SK-N-SH (cell line): ENCODE measurements around the gene ALAD. TPM values are rescaled to one million over a fixed set of nuclear protein-coding genes. Genes with fewer than 3 reads are reported as not detected.

Experiments used
- CTCF ChIA-PET: fragments of 300-600, 350-600 bp; formaldehyde crosslinking; extraction: SDS; loops from one replicate; lab custom pipeline; 2021; lab: Yijun Ruan, JAX
- POLR2A ChIA-PET: fragments of 350-600 bp; sonication (Branson Sonifier 250); formaldehyde crosslinking; extraction: SDS; loops from one replicate; lab custom pipeline; 2020; ENCODE audit warnings: antibody characterized with exemption, inconsistent platforms; lab: Yijun Ruan, JAX
- DNase-seq: peaks from one replicate; pipeline ENCODE4 v3.0.0; 2012
- H2AFZ ChIP-seq: fragments of 200-600 bp; sonication (generic); 2 replicates; pipeline ENCODE4 v1.8.1; 2016; ENCODE audit warnings: antibody characterized with exemption, mild to moderate bottlenecking, low read depth
- H3F3A ChIP-seq: fragments of 200-600 bp; sonication (generic); replicated peaks from 2 replicates; pipeline ENCODE3; 2016; ENCODE audit warnings: antibody characterized with exemption, mild to moderate bottlenecking; ENCODE audit not compliant: insufficient read depth
- H3K27ac ChIP-seq, 2 experiments: fragments of 200-500 bp in 1 of 2; fragments of 200-600 bp in 1 of 2; sonication (Bioruptor generic) in 1 of 2; sonication (generic), shearing (Covaris generic) in 1 of 2; 2 replicates each; pipeline versions ENCODE4 v1.5.1 to v1.6.1; 2014 to 2016; ENCODE audit warnings: low read depth in 2 of 2, inconsistent platforms in 1 of 2, low read length in 1 of 2, mild to moderate bottlenecking in 1 of 2, mixed read lengths in 1 of 2
- H3K27me3 ChIP-seq: fragments of 200-600 bp; sonication (generic), shearing (Covaris generic); 2 replicates; pipeline ENCODE4 v1.6.1; 2016; ENCODE audit warnings: mixed run types; ENCODE audit not compliant: insufficient read depth
- H3K36me3 ChIP-seq, 2 experiments: fragments of 200-500 bp in 1 of 2; fragments of 200-600 bp in 1 of 2; sonication (Bioruptor generic) in 1 of 2; sonication (generic) in 1 of 2; replicated peaks in 1 of 2; 2 replicates each; pipeline versions ENCODE3 to v1.5.1; 2014 to 2016; ENCODE audit warnings: low read length in 1 of 2, mild to moderate bottlenecking in 1 of 2; ENCODE audit not compliant: insufficient read depth in 2 of 2, control insufficient read depth in 1 of 2
- H3K4me1 ChIP-seq, 2 experiments: fragments of 200-500 bp in 1 of 2; fragments of 200-600 bp in 1 of 2; sonication (Bioruptor generic) in 1 of 2; sonication (generic), shearing (Covaris generic) in 1 of 2; 2 replicates each; pipeline versions ENCODE4 v1.5.1 to v1.6.1; 2014 to 2016; ENCODE audit warnings: low read depth in 1 of 2, low read length in 1 of 2, mixed run types in 1 of 2; ENCODE audit not compliant: insufficient read depth in 2 of 2, control insufficient read depth in 1 of 2
- H3K4me2 ChIP-seq: fragments of 200-600 bp; sonication (generic), shearing (Covaris generic); 2 replicates; pipeline ENCODE4 v1.6.1; 2017; ENCODE audit warnings: mixed run types
- H3K4me3 ChIP-seq, 2 experiments: fragments of 200-500 bp in 1 of 2; fragments of 200-600 bp in 1 of 2; sonication (Bioruptor generic) in 1 of 2; sonication (generic), shearing (Covaris generic) in 1 of 2; 2 replicates each; pipeline versions ENCODE4 v1.5.1 to v1.8.1; 2014 to 2016; ENCODE audit warnings: low read depth in 2 of 2, inconsistent platforms in 1 of 2, low read length in 1 of 2, mild to moderate bottlenecking in 1 of 2, mixed read lengths in 1 of 2, moderate library complexity in 1 of 2
- H3K79me2 ChIP-seq: fragments of 200-600 bp; sonication (generic); 2 replicates; pipeline ENCODE4 v1.8.1; 2017; ENCODE audit warnings: mild to moderate bottlenecking; ENCODE audit not compliant: insufficient read depth
- H3K9ac ChIP-seq: fragments of 200-600 bp; sonication (generic); 2 replicates; pipeline ENCODE4 v1.6.1; 2017; ENCODE audit warnings: mixed run types
- H3K9me2 ChIP-seq: fragments of 200-600 bp; sonication (generic); 2 replicates; pipeline ENCODE4 v1.6.1; 2017; ENCODE audit warnings: mixed run types
- H3K9me3 ChIP-seq: fragments of 200-600 bp; sonication (generic); 2 replicates; pipeline ENCODE4 v1.6.1; 2017; ENCODE audit warnings: mixed run types, mild to moderate bottlenecking, moderate library complexity
- H4K20me1 ChIP-seq: fragments of 200-600 bp; sonication (generic); 2 replicates; pipeline ENCODE4 v1.6.1; 2017; ENCODE audit warnings: mild to moderate bottlenecking, mixed run types; ENCODE audit not compliant: insufficient read depth
- CHD2 ChIP-seq: fragments of 150-350 bp; IDR thresholded peaks from 2 replicates; pipeline ENCODE4 v1.6.1; 2018; ENCODE audit warnings: low read length; ENCODE audit not compliant: partially characterized antibody
- GABPA ChIP-seq: IDR thresholded peaks from 2 replicates; pipeline ENCODE4 v1.4.0; 2012; ENCODE audit warnings: low read depth, mild to moderate bottlenecking
- GATA2 ChIP-seq: sonication (generic); formaldehyde crosslinking; IDR thresholded peaks from 2 replicates; pipeline ENCODE4 v1.5.0; 2020; ENCODE audit warnings: mild to moderate bottlenecking, missing genetic modification reagents
- JUND ChIP-seq: IDR thresholded peaks from 2 replicates; pipeline ENCODE4 v1.4.0; 2012
- MXI1 ChIP-seq: IDR thresholded peaks from 2 replicates; pipeline ENCODE4 v1.6.1; 2012; ENCODE audit warnings: mild to moderate bottlenecking, low read depth, low read length, improper control_type of control experiment
- NFIC ChIP-seq: IDR thresholded peaks from 2 replicates; pipeline ENCODE4 v1.4.0; 2012; ENCODE audit warnings: borderline replicate concordance
- NRF1 ChIP-seq: IDR thresholded peaks from 2 replicates; pipeline ENCODE4 v1.6.1; 2012; ENCODE audit warnings: low read depth, mild to moderate bottlenecking, low read length
- RFX5 ChIP-seq: IDR thresholded peaks from 2 replicates; pipeline ENCODE4 v1.6.1; 2012; ENCODE audit warnings: mild to moderate bottlenecking, improper control_type of control experiment, low read length
- SIN3A ChIP-seq: IDR thresholded peaks from 2 replicates; pipeline ENCODE4 v1.6.1; 2012; ENCODE audit warnings: low read depth, mild to moderate bottlenecking, low read length, moderate library complexity, borderline replicate concordance
- SMC3 ChIP-seq: IDR thresholded peaks from 2 replicates; pipeline ENCODE4 v1.6.1; 2012; ENCODE audit warnings: low read depth, low read length, improper control_type of control experiment
- TAF1 ChIP-seq: IDR thresholded peaks from 2 replicates; pipeline ENCODE4 v1.6.1; 2012; ENCODE audit warnings: low read depth, mild to moderate bottlenecking, low read length, moderate library complexity, borderline replicate concordance
- WGBS: methylation state at CpG from one replicate; pipeline ENCODE4 v1.1.6; 2017; ENCODE audit warnings: low lambda C conversion rate; 5-methylcytosine and 5-hydroxymethylcytosine counted together
- polyA plus RNA-seq, 3 experiments: library from polyadenylated mRNA; depleted of rRNA; stranded (reverse); fragments of >200 nt; gene quantifications; 2 replicates each; pipeline ENCODE4 v1.2.3, GENCODE V29; 2012
- TF ChIP-seq, protein P1 (sequence below): fragments of 150-350 bp; IDR thresholded peaks from 2 replicates; pipeline ENCODE4 v1.6.1; 2017; ENCODE audit warnings: antibody characterized with exemption, low read length, low read depth, borderline replicate concordance
- TF ChIP-seq, protein P2 (sequence below): fragments of 150-350 bp; IDR thresholded peaks from 2 replicates; pipeline ENCODE4 v1.6.1; 2016; ENCODE audit warnings: mild to moderate bottlenecking, low read depth, low read length
- TF ChIP-seq, protein P3 (sequence below): fragments of 200-600 bp; sonication (generic); IDR thresholded peaks from 2 replicates; pipeline ENCODE4 v1.6.1; 2017; ENCODE audit warnings: antibody characterized with exemption, mild to moderate bottlenecking, moderate library complexity
- TF ChIP-seq, protein P4 (sequence below): IDR thresholded peaks from 2 replicates; pipeline ENCODE4; 2012
- TF ChIP-seq, protein P5 (sequence below): IDR thresholded peaks from 2 replicates; pipeline ENCODE4 v1.4.0; 2012; ENCODE audit warnings: low read depth
- TF ChIP-seq, protein P6 (sequence below): IDR thresholded peaks from 2 replicates; pipeline ENCODE4 v1.4.0; 2012; ENCODE audit warnings: low read depth, borderline replicate concordance

ALAD gene
- polyA plus RNA-seq, 1 of the 3 experiments (the other 2 are of a cell fraction), result 10.7 TPM

DNA sequence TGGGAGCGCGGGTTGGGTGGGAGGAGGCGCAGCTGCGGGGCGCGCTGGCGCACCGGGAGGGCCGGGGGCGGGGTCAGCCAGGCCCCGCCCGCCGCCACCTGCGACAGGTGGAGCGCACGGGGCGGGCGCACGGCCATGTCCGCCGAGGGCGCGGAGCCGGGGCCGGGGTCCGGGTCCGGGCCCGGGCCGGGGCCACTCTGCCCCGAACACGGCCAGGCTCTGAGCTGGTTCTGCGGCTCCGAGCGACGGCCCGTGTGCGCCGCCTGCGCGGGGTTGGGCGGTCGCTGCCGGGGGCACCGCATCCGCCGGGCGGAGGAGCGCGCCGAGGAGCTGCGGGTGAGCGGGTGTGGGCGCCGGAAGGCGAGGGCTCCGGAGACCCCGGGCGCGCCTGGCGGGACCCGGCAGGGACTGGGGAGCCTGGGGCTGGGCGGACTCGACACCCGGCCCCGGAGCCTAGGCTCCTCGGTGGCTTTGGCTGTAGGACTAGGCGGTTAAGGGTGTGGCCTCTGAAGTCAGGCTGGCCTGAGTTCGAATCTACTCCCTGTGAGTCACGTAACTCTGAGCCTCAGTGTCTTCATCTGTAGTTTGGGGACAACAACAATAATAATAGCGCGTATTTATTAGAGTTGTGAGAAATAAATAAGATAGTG, 51.5 kb downstream of the ALAD start, which contains the start of gene BSPRY:
TSS of gene BSPRY (plus strand) at position 97 of the 650 bp plus-strand sequence. CDS start at position 136, 39 bp downstream.
- no peaks in the 10 kb centered on the region for H3K36me3 ChIP-seq
- WGBS, result 19% methylated on average over 19 of the region's 71 CpGs
- CTCF ChIA-PET, result interaction anchor here (1.1 to 2.1 kb wide), 6 partner anchors 9 to 76 kb away, joined by 3 to 6 read pairs (median 4); partner anchors contain the start of gene ALAD
- POLR2A ChIA-PET, result interaction anchor here (0.6 to 3.8 kb wide), 3 partner anchors 9 to 135 kb away, joined by 3 to 21 read pairs (median 5); partner anchors contain the start of genes CDC26, PRPF4 and WDR31
- H3K27me3 ChIP-seq, result peaks cover 28% of the 10 kb centered on the region
- peaks cover 0 to 13% of the 10 kb centered on the region in 2 experiments; a peak in 1 of 4 replicates for H3K4me1 ChIP-seq
- no peak for TF ChIP-seq NFIC
- TF ChIP-seq, protein P1, sequence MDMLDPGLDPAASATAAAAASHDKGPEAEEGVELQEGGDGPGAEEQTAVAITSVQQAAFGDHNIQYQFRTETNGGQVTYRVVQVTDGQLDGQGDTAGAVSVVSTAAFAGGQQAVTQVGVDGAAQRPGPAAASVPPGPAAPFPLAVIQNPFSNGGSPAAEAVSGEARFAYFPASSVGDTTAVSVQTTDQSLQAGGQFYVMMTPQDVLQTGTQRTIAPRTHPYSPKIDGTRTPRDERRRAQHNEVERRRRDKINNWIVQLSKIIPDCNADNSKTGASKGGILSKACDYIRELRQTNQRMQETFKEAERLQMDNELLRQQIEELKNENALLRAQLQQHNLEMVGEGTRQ, result no peak
- no peak for TF ChIP-seq GATA2 (CRISPR knock-in tag)
- TF ChIP-seq, protein P2, sequence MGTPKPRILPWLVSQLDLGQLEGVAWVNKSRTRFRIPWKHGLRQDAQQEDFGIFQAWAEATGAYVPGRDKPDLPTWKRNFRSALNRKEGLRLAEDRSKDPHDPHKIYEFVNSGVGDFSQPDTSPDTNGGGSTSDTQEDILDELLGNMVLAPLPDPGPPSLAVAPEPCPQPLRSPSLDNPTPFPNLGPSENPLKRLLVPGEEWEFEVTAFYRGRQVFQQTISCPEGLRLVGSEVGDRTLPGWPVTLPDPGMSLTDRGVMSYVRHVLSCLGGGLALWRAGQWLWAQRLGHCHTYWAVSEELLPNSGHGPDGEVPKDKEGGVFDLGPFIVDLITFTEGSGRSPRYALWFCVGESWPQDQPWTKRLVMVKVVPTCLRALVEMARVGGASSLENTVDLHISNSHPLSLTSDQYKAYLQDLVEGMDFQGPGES, result no peak
- TF ChIP-seq MXI1, result no peak
- TF ChIP-seq NRF1, result no peak
- no peak for TF ChIP-seq RFX5
- no peak within 1 kb of the TSS for H3K27ac ChIP-seq
- peak within 1 kb of the TSS in 1 of 2 experiments; percentile 51; a peak in 2 of 4 replicates for H3K4me3 ChIP-seq
- peak; percentile 84 for DNase-seq
- H3K79me2 ChIP-seq, result no peaks in the 10 kb centered on the region
- no peaks in the 10 kb centered on the region for H3K9me2 ChIP-seq
- H4K20me1 ChIP-seq, result no peaks in the 10 kb centered on the region
- no peaks in the 10 kb centered on the region for H3F3A ChIP-seq
- H2AFZ ChIP-seq, result no peak within 1 kb of the TSS
- H3K9ac ChIP-seq, result no peak within 1 kb of the TSS
- no peaks in the 10 kb centered on the region for H3K9me3 ChIP-seq
- H3K4me2 ChIP-seq, result peak within 1 kb of the TSS; percentile 55; the same call in 1 of the 2 replicates

DNA sequence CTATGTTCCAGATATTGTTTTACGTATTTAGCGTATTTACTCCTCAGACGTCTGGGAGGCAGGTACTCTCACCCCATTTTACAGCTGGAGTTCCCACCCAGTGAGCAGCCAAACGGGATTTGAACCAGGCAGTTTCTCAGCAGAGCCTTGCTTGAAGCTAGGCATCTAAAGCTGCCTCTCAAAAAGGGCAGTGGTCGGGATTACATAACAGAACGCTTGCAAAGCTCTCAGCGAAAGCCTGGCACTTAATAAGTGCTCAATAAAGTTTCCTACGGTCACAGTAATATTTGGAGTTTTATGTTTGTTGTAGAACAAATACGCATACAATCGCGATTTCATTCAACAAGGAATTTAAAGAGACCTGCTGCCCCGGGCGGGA, 52.0 kb downstream of the ALAD start:
- Histone ChIP-seq H3K4me3 (peak overlapping the region in 1 of 2 experiments; percentile 51; a peak in 2 of 4 replicates), H3K9me3 (no peaks in the 10 kb centered on the region), H3F3A (no peaks in the 10 kb centered on the region), H3K9me2 (no peaks in the 10 kb centered on the region), H2AFZ (no peak overlapping the region), H3K9ac (no peak overlapping the region), H3K4me1 (peaks cover 0 to 14% of the 10 kb centered on the region in 2 experiments; a peak in 1 of 4 replicates), H3K27me3 (peaks cover 23% of the 10 kb centered on the region), H3K36me3 (no peaks in the 10 kb centered on the region), H3K4me2 (no peak overlapping the region), H4K20me1 (no peaks in the 10 kb centered on the region), H3K79me2 (no peaks in the 10 kb centered on the region), H3K27ac (no peak overlapping the region)
- no peak for DNase-seq
- 65% methylated on average over 13 of the region's 13 CpGs for WGBS
- ChIA-PET CTCF (interaction anchor here (1.1 to 2.1 kb wide), 5 partner anchors 9 to 75 kb away, joined by 3 to 6 read pairs (median 5); partner anchors contain the start of gene ALAD), POLR2A (interaction anchor here (0.6 to 3.8 kb wide), 3 partner anchors 9 to 135 kb away, joined by 3 to 21 read pairs (median 5); partner anchors contain the start of genes CDC26, PRPF4 and WDR31)
- TF ChIP-seq JUND, result no peak
- TF ChIP-seq SIN3A, result no peak
- no peak for TF ChIP-seq CHD2
- TF ChIP-seq, protein P3, sequence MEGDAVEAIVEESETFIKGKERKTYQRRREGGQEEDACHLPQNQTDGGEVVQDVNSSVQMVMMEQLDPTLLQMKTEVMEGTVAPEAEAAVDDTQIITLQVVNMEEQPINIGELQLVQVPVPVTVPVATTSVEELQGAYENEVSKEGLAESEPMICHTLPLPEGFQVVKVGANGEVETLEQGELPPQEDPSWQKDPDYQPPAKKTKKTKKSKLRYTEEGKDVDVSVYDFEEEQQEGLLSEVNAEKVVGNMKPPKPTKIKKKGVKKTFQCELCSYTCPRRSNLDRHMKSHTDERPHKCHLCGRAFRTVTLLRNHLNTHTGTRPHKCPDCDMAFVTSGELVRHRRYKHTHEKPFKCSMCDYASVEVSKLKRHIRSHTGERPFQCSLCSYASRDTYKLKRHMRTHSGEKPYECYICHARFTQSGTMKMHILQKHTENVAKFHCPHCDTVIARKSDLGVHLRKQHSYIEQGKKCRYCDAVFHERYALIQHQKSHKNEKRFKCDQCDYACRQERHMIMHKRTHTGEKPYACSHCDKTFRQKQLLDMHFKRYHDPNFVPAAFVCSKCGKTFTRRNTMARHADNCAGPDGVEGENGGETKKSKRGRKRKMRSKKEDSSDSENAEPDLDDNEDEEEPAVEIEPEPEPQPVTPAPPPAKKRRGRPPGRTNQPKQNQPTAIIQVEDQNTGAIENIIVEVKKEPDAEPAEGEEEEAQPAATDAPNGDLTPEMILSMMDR, result no peak
- no peak for TF ChIP-seq SMC3
- TF ChIP-seq, protein P4, sequence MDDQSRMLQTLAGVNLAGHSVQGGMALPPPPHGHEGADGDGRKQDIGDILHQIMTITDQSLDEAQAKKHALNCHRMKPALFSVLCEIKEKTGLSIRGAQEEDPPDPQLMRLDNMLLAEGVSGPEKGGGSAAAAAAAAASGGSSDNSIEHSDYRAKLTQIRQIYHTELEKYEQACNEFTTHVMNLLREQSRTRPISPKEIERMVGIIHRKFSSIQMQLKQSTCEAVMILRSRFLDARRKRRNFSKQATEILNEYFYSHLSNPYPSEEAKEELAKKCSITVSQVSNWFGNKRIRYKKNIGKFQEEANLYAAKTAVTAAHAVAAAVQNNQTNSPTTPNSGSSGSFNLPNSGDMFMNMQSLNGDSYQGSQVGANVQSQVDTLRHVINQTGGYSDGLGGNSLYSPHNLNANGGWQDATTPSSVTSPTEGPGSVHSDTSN, result no peak
- TF ChIP-seq, protein P5, sequence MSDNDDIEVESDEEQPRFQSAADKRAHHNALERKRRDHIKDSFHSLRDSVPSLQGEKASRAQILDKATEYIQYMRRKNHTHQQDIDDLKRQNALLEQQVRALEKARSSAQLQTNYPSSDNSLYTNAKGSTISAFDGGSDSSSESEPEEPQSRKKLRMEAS, result no peak
- TF ChIP-seq, protein P6, sequence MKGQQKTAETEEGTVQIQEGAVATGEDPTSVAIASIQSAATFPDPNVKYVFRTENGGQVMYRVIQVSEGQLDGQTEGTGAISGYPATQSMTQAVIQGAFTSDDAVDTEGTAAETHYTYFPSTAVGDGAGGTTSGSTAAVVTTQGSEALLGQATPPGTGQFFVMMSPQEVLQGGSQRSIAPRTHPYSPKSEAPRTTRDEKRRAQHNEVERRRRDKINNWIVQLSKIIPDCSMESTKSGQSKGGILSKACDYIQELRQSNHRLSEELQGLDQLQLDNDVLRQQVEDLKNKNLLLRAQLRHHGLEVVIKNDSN, result no peak
- no peak for TF ChIP-seq GATA2 (CRISPR knock-in tag)
- TF ChIP-seq, protein P2, result no peak
- TF ChIP-seq GABPA, result no peak
- TF ChIP-seq TAF1, result no peak
